Measurements from ENCODE around the gene SIGLEC6. TPM values are rescaled to one million over a fixed set of nuclear protein-coding genes. Genes with fewer than 3 reads are reported as not detected.

Gene SIGLEC6
- total RNA-seq, 1 donor from 2014 or later = 1.6 TPM

GRCh38 chr19:51513968-51514367 is 17.5 kb downstream of the SIGLEC6 start:
- no peaks in the 10 kb centered on the region for H3K4me1 ChIP-seq (ENCODE audit: control insufficient read depth in 3 of 3, insufficient read depth in 3 of 3, low read length in 3 of 3)
- no peak overlapping the region for H3K9ac ChIP-seq (ENCODE audit: low read depth in 1 of 3, low read length in 3 of 3)
- no peaks in the 10 kb centered on the region for H3K9me3 ChIP-seq (ENCODE audit: control insufficient read depth in 3 of 3, low read length in 3 of 3)
- H3K36me3 ChIP-seq (ENCODE audit: control insufficient read depth in 3 of 3, insufficient read depth in 3 of 3, low read length in 3 of 3) = no peaks in the 10 kb centered on the region
- H3K27me3 ChIP-seq (ENCODE audit: control insufficient read depth in 3 of 3, insufficient read depth in 3 of 3, low read length in 3 of 3) = peaks cover 0 to 6% (median 4%) of the 10 kb centered on the region in 3 donors
- H3K27ac ChIP-seq (ENCODE audit: low read depth, low read length) = no peak overlapping the region
- H3K4me3 ChIP-seq (ENCODE audit: low read length in 3 of 3) = no peak overlapping the region

GRCh38 chr19:51511353-51511752 is 20.1 kb downstream of the SIGLEC6 start:
- Histone ChIP-seq H3K4me1 (ENCODE audit: control insufficient read depth in 3 of 3, insufficient read depth in 3 of 3, low read length in 3 of 3) (no peaks in the 10 kb centered on the region), H3K36me3 (ENCODE audit: control insufficient read depth in 3 of 3, insufficient read depth in 3 of 3, low read length in 3 of 3) (no peaks in the 10 kb centered on the region), H3K4me3 (ENCODE audit: low read length in 3 of 3) (no peak overlapping the region), H3K27me3 (ENCODE audit: control insufficient read depth in 3 of 3, insufficient read depth in 3 of 3, low read length in 3 of 3) (peaks cover 0 to 8% (median 6%) of the 10 kb centered on the region in 3 donors), H3K9ac (ENCODE audit: low read depth in 1 of 3, low read length in 3 of 3) (no peak overlapping the region), H3K9me3 (ENCODE audit: control insufficient read depth in 3 of 3, low read length in 3 of 3) (no peaks in the 10 kb centered on the region), H3K27ac (ENCODE audit: low read depth, low read length) (no peak overlapping the region)

GRCh38 chr19:51509823-51510660 is 21.4 kb downstream of the SIGLEC6 start:
- no peaks in the 10 kb centered on the region for H3K36me3 ChIP-seq (ENCODE audit: control insufficient read depth in 3 of 3, insufficient read depth in 3 of 3, low read length in 3 of 3)
- no peaks in the 10 kb centered on the region for H3K4me1 ChIP-seq (ENCODE audit: control insufficient read depth in 3 of 3, insufficient read depth in 3 of 3, low read length in 3 of 3)
- H3K9ac ChIP-seq (ENCODE audit: low read depth in 1 of 3, low read length in 3 of 3) = no peak overlapping the region
- H3K9me3 ChIP-seq (ENCODE audit: control insufficient read depth in 3 of 3, low read length in 3 of 3) = no peaks in the 10 kb centered on the region
- peaks cover 0 to 8% (median 6%) of the 10 kb centered on the region in 3 donors for H3K27me3 ChIP-seq (ENCODE audit: control insufficient read depth in 3 of 3, insufficient read depth in 3 of 3, low read length in 3 of 3)
- H3K4me3 ChIP-seq (ENCODE audit: low read length in 3 of 3) = no peak overlapping the region
- H3K27ac ChIP-seq (ENCODE audit: low read depth, low read length) = no peak overlapping the region

DNA sequence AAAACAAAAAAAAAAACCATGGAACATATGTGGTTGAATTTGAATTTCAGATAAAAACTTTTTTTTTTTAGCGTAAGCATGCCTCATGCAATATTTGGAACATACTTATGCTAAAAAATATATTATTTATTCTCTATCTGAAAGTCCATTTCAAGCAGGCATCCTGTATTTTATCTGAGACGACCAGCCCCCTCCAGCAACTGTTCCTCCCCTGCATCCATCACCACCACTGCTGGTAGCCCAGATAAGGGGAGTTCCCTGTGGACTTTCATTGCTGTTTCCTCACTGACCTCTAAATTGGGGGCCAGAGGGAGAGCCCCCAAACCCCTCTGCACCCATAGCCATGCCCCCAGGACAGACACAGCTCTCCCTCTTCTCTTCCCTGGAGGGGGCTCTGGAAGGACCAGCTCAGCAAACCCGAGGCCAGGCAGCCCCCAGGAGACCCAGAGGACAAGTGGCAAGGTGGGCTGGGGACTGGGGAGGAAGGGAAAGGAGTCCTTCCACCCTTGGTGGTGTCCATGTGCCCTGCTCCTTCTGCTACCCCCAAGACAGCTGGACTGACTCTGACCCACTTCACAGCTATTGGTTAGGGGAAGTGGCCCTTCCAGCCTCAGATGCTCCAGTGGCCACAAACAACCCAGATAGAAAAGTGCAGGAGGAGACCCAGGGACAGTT is 23.3 kb downstream of the SIGLEC6 start:
- Histone ChIP-seq H3K36me3 (ENCODE audit: control insufficient read depth in 3 of 3, insufficient read depth in 3 of 3, low read length in 3 of 3) (no peaks in the 10 kb centered on the region), H3K27ac (ENCODE audit: low read depth, low read length) (no peak overlapping the region), H3K9ac (ENCODE audit: low read depth in 1 of 3, low read length in 3 of 3) (no peak overlapping the region), H3K9me3 (ENCODE audit: control insufficient read depth in 3 of 3, low read length in 3 of 3) (no peaks in the 10 kb centered on the region), H3K27me3 (ENCODE audit: control insufficient read depth in 3 of 3, insufficient read depth in 3 of 3, low read length in 3 of 3) (peaks cover 0 to 8% (median 6%) of the 10 kb centered on the region in 3 donors), H3K4me1 (ENCODE audit: control insufficient read depth in 3 of 3, insufficient read depth in 3 of 3, low read length in 3 of 3) (no peaks in the 10 kb centered on the region), H3K4me3 (ENCODE audit: low read length in 3 of 3) (no peak overlapping the region)

GRCh38 chr19:51507640-51508058 is 23.8 kb downstream of the SIGLEC6 start:
- no peaks in the 10 kb centered on the region for H3K4me1 ChIP-seq (ENCODE audit: control insufficient read depth in 3 of 3, insufficient read depth in 3 of 3, low read length in 3 of 3)
- no peak overlapping the region for H3K27ac ChIP-seq (ENCODE audit: low read depth, low read length)
- H3K36me3 ChIP-seq (ENCODE audit: control insufficient read depth in 3 of 3, insufficient read depth in 3 of 3, low read length in 3 of 3) = no peaks in the 10 kb centered on the region
- peaks cover 0 to 8% (median 6%) of the 10 kb centered on the region in 3 donors for H3K27me3 ChIP-seq (ENCODE audit: control insufficient read depth in 3 of 3, insufficient read depth in 3 of 3, low read length in 3 of 3)
- H3K9ac ChIP-seq (ENCODE audit: low read depth in 1 of 3, low read length in 3 of 3) = no peak overlapping the region
- no peak overlapping the region for H3K4me3 ChIP-seq (ENCODE audit: low read length in 3 of 3)
- no peaks in the 10 kb centered on the region for H3K9me3 ChIP-seq (ENCODE audit: control insufficient read depth in 3 of 3, low read length in 3 of 3)

DNA sequence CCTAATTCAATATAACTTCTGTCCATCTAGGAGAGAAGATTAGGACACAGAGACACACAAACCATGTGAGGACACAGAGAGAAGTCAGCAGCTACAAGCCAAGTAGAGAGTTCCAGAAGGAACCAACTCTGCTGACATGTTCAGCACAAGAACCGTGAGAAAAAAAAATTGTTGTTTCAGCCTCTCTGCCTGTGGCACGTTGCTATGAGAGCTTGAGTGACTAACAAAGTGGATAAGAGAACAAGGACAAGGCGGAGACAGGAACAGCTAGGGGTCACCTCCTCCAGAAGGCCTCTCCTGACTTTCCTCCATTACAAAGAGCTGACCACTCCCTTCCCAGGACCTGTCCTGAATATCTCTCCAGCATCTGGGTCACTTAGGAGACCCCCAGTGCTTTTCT is 24.3 kb downstream of the SIGLEC6 start:
- Histone ChIP-seq H3K4me1 (ENCODE audit: control insufficient read depth in 3 of 3, insufficient read depth in 3 of 3, low read length in 3 of 3) (no peaks in the 10 kb centered on the region), H3K27ac (ENCODE audit: low read depth, low read length) (no peak overlapping the region), H3K27me3 (ENCODE audit: control insufficient read depth in 3 of 3, insufficient read depth in 3 of 3, low read length in 3 of 3) (peaks cover 0 to 8% (median 6%) of the 10 kb centered on the region in 3 donors), H3K9me3 (ENCODE audit: control insufficient read depth in 3 of 3, low read length in 3 of 3) (no peaks in the 10 kb centered on the region), H3K36me3 (ENCODE audit: control insufficient read depth in 3 of 3, insufficient read depth in 3 of 3, low read length in 3 of 3) (no peaks in the 10 kb centered on the region), H3K4me3 (ENCODE audit: low read length in 3 of 3) (no peak overlapping the region), H3K9ac (ENCODE audit: low read depth in 1 of 3, low read length in 3 of 3) (no peak overlapping the region)

DNA sequence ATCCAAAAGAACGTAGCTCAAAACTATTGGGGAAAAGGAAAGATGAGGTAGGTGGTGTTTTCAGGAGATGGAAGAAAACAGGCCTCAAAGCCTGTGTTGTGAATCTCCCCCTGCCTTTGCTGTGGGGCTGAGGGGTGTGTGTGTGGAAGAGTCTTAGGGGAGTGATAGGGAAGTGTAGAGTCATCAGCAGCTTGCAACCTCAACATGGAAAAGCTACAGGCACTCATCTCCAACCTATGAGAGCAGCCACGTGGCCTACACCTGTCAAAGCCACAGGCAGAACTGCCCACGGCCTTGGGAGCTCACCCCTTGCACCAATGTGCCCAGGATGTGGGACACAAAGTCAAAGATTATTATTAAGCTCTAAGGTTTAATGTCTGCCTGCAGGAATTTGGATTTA is 25.6 kb downstream of the SIGLEC6 start:
- H3K36me3 ChIP-seq (ENCODE audit: control insufficient read depth in 3 of 3, insufficient read depth in 3 of 3, low read length in 3 of 3) = no peaks in the 10 kb centered on the region
- H3K27ac ChIP-seq (ENCODE audit: low read depth, low read length) = no peak overlapping the region
- H3K4me3 ChIP-seq (ENCODE audit: low read length in 3 of 3) = no peak overlapping the region
- peaks cover 0 to 8% (median 0%) of the 10 kb centered on the region in 3 donors for H3K27me3 ChIP-seq (ENCODE audit: control insufficient read depth in 3 of 3, insufficient read depth in 3 of 3, low read length in 3 of 3)
- H3K4me1 ChIP-seq (ENCODE audit: control insufficient read depth in 3 of 3, insufficient read depth in 3 of 3, low read length in 3 of 3) = no peaks in the 10 kb centered on the region
- H3K9me3 ChIP-seq (ENCODE audit: control insufficient read depth in 3 of 3, low read length in 3 of 3) = no peaks in the 10 kb centered on the region
- no peak overlapping the region for H3K9ac ChIP-seq (ENCODE audit: low read depth in 1 of 3, low read length in 3 of 3)

DNA sequence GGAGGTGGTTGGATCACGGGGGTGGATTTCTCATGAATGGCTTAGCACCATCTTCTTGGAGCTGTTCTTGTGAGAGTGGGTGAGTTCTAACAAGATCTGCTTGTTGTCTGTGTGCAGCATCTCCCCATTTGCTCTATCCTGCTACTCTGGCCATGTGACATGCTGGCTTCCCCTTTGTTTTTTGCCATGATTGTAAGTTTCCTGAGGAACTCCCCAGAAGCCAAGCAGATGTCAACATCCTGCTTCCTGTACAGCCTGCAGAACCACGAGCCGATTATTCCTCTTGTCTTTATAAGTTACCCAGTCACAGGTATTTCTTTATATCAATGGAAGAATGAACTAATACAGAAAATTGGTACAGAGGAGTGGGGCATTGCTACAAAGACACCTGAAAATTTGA is 27.6 kb downstream of the SIGLEC6 start:
- H3K4me3 ChIP-seq (ENCODE audit: low read length in 3 of 3) = no peak overlapping the region
- H3K27me3 ChIP-seq (ENCODE audit: control insufficient read depth in 3 of 3, insufficient read depth in 3 of 3, low read length in 3 of 3) = peaks cover 0 to 10% (median 7%) of the 10 kb centered on the region in 3 donors
- H3K4me1 ChIP-seq (ENCODE audit: control insufficient read depth in 3 of 3, insufficient read depth in 3 of 3, low read length in 3 of 3) = no peaks in the 10 kb centered on the region
- H3K9ac ChIP-seq (ENCODE audit: low read depth in 1 of 3, low read length in 3 of 3) = no peak overlapping the region
- no peaks in the 10 kb centered on the region for H3K36me3 ChIP-seq (ENCODE audit: control insufficient read depth in 3 of 3, insufficient read depth in 3 of 3, low read length in 3 of 3)
- no peaks in the 10 kb centered on the region for H3K9me3 ChIP-seq (ENCODE audit: control insufficient read depth in 3 of 3, low read length in 3 of 3)
- H3K27ac ChIP-seq (ENCODE audit: low read depth, low read length) = no peak overlapping the region

GRCh38 chr19:51503286-51503817 is 28.1 kb downstream of the SIGLEC6 start:
- H3K27ac ChIP-seq (ENCODE audit: low read depth, low read length) = no peak overlapping the region

More at GRCh38 chr19:51503286-51503817, 28.1 kb downstream of the SIGLEC6 start:
- H3K9ac ChIP-seq (ENCODE audit: low read depth in 1 of 3, low read length in 3 of 3) = no peak overlapping the region
- H3K4me3 ChIP-seq (ENCODE audit: low read length in 3 of 3) = no peak overlapping the region
- no peaks in the 10 kb centered on the region for H3K4me1 ChIP-seq (ENCODE audit: control insufficient read depth in 3 of 3, insufficient read depth in 3 of 3, low read length in 3 of 3)
- no peaks in the 10 kb centered on the region for H3K36me3 ChIP-seq (ENCODE audit: control insufficient read depth in 3 of 3, insufficient read depth in 3 of 3, low read length in 3 of 3)
- H3K9me3 ChIP-seq (ENCODE audit: control insufficient read depth in 3 of 3, low read length in 3 of 3) = no peaks in the 10 kb centered on the region
- peaks cover 0 to 7% (median 7%) of the 10 kb centered on the region in 3 donors for H3K27me3 ChIP-seq (ENCODE audit: control insufficient read depth in 3 of 3, insufficient read depth in 3 of 3, low read length in 3 of 3)

Data from skeletal muscle tissue (tissue), 4 donors.